GM12878 (cell line): ENCODE results near the gene MITD1. TPM values are rescaled to one million over a fixed set of nuclear protein-coding genes. Genes with fewer than 3 reads are reported as not detected.

Experiments
- ATAC-seq: fragments of 200-7000 bp; cut with Tn5 transposase; 3 replicates; pipeline ENCODE4 v1.9.1; 2020; ENCODE audit warnings: mild to moderate bottlenecking, moderate library complexity
- BruUV-seq: library from RNA; stranded (reverse); fragments of 400-500 nt; replicated peaks from 2 replicates; lab custom pipeline; 2021; lab: Mats Ljungman, UMichigan
- CTCF ChIA-PET: fragments of 300-600 bp; sonication (Branson Sonifier 250); formaldehyde crosslinking; extraction: SDS; loops from one replicate; lab custom pipeline; 2021; ENCODE audit warnings: inconsistent platforms; lab: Yijun Ruan, JAX
- POLR2A ChIA-PET: fragments of 350-600 bp; formaldehyde crosslinking; extraction: SDS; loops from one replicate; lab custom pipeline; 2021; ENCODE audit warnings: inconsistent platforms; lab: Charles Lee
- RAD21 ChIA-PET: fragments of 300-600 bp; sonication (Branson Sonifier 250); formaldehyde crosslinking; loops from one replicate; lab custom pipeline; 2023; ENCODE audit warnings: antibody characterized with exemption; ENCODE audit not compliant: unreplicated experiment; lab: Charles Lee
- SMC1A ChIA-PET: fragments of 300-600 bp; sonication (Branson Sonifier 250); formaldehyde crosslinking; loops from one replicate; lab custom pipeline; 2023; ENCODE audit not compliant: unreplicated experiment, uncharacterized antibody; lab: Charles Lee
- DNase-seq: peaks from one replicate; pipeline ENCODE4 v3.0.0-alpha.2; 2011; ENCODE audit warnings: low read depth, low spot score
- FAIRE-seq: peaks from 3 replicates; lab custom pipeline; 2011; peaks lifted over from hg19 to GRCh38; lab: Jason Lieb, UNC
- H2AFZ ChIP-seq: 2 replicates; pipeline ENCODE4 v1.6.0; 2011; ENCODE audit warnings: low read depth, low read length, control low read depth; ENCODE audit not compliant: control insufficient read depth
- H3K27ac ChIP-seq: 2 replicates; pipeline ENCODE4 v1.5.1; 2011; ENCODE audit warnings: control low read depth; ENCODE audit not compliant: control insufficient read depth, insufficient read depth
- H3K27me3 ChIP-seq, 2 experiments: replicated peaks in 1 of 2; 2 replicates each; pipeline versions ENCODE4 v1.6.0 to v1.6.1; 2011; ENCODE audit warnings: low read length in 1 of 2; ENCODE audit not compliant: control insufficient read depth in 2 of 2, insufficient read depth in 2 of 2
- H3K36me3 ChIP-seq, 2 experiments: 2 replicates each; pipeline ENCODE4 v1.5.1; 2011; ENCODE audit warnings: low read length in 1 of 2; ENCODE audit not compliant: control insufficient read depth in 2 of 2, insufficient read depth in 2 of 2
- H3K4me1 ChIP-seq: 2 replicates; pipeline ENCODE4 v1.6.1; 2011; ENCODE audit warnings: mild to moderate bottlenecking, low read length, moderate library complexity, mixed read lengths; ENCODE audit not compliant: control insufficient read depth, insufficient read depth
- H3K4me2 ChIP-seq: 2 replicates; pipeline ENCODE4 v1.6.0; 2011; ENCODE audit warnings: control low read depth; ENCODE audit not compliant: control insufficient read depth, insufficient read depth
- H3K4me3 ChIP-seq: fragments of 200-600 bp; sonication (generic); 2 replicates; pipeline ENCODE4 v1.5.1; 2016
- H3K79me2 ChIP-seq: 2 replicates; pipeline ENCODE4 v1.6.0; 2011; ENCODE audit warnings: low read length; ENCODE audit not compliant: control insufficient read depth, insufficient read depth
- H3K9ac ChIP-seq: 2 replicates; pipeline ENCODE4 v1.8.0; 2011; ENCODE audit warnings: low read length, control low read depth, mixed read lengths; ENCODE audit not compliant: control insufficient read depth, insufficient read depth
- H3K9me3 ChIP-seq: replicated peaks from 3 replicates; pipeline ENCODE4 v1.5.1; 2011; ENCODE audit warnings: mild to moderate bottlenecking, low read length; ENCODE audit not compliant: control insufficient read depth, insufficient read depth
- H4K20me1 ChIP-seq: 2 replicates; pipeline ENCODE4 v1.6.0; 2011; ENCODE audit not compliant: control insufficient read depth, insufficient read depth
- ATF3 ChIP-seq: IDR thresholded peaks from 2 replicates; pipeline ENCODE4 v1.6.1; 2011; ENCODE audit warnings: low read depth, mild to moderate bottlenecking, low read length, moderate library complexity, borderline replicate concordance; ENCODE audit errors: extremely low read depth
- ATF7 ChIP-seq: fragments of 450-650 bp; IDR thresholded peaks from 2 replicates; pipeline ENCODE4 v1.6.1; 2016; ENCODE audit warnings: low read depth, mild to moderate bottlenecking
- BACH1 ChIP-seq: fragments of 450-650 bp; IDR thresholded peaks from 2 replicates; pipeline ENCODE4 v1.6.1; 2017; ENCODE audit warnings: mild to moderate bottlenecking, borderline replicate concordance
- BHLHE40 ChIP-seq, 2 experiments: fragments of 450-650 bp in 1 of 2; IDR thresholded peaks; 2 replicates each; pipeline ENCODE4 v1.6.1; 2011 to 2017; ENCODE audit warnings: low read depth in 2 of 2, borderline replicate concordance in 1 of 2, improper control_type of control experiment in 1 of 2, low read length in 1 of 2, mild to moderate bottlenecking in 1 of 2
- CEBPB ChIP-seq, 2 experiments: fragments of 150-350 bp in 1 of 2; IDR thresholded peaks; 2 replicates each; pipeline ENCODE4 v1.6.1; 2012 to 2014; ENCODE audit warnings: low read depth in 2 of 2, low read length in 2 of 2, borderline replicate concordance in 1 of 2, inconsistent platforms in 1 of 2
- CREB1 ChIP-seq: IDR thresholded peaks from 2 replicates; pipeline ENCODE4 v1.6.1; 2012; ENCODE audit warnings: low read depth, mild to moderate bottlenecking, inconsistent platforms
- CREM ChIP-seq: IDR thresholded peaks from 2 replicates; pipeline ENCODE4 v1.6.1; 2014; ENCODE audit warnings: antibody characterized with exemption, low read depth
- EGR1 ChIP-seq, 2 experiments: IDR thresholded peaks; 1 replicate in 1 of 2; 2 replicates in 1 of 2; pipeline ENCODE4 v1.6.1; 2011 to 2012; ENCODE audit warnings: low read depth in 2 of 2, low read length in 2 of 2, borderline replicate concordance in 1 of 2, mild to moderate bottlenecking in 1 of 2, moderate library complexity in 1 of 2
- FOS ChIP-seq: IDR thresholded peaks from 3 replicates; pipeline ENCODE4 v1.6.1; 2011; ENCODE audit warnings: borderline replicate concordance; ENCODE audit not compliant: insufficient read length; ENCODE audit errors: extremely low read depth
- HDAC2 ChIP-seq: fragments of 200-600 bp; sonication (generic); IDR thresholded peaks from 2 replicates; pipeline ENCODE4 v1.6.1; 2017
- HDAC6 ChIP-seq: fragments of 200-600 bp; sonication (generic); IDR thresholded peaks from one replicate; pipeline ENCODE4 v1.8.0; 2017; ENCODE audit warnings: antibody characterized with exemption; ENCODE audit not compliant: unreplicated experiment
- POLR2AphosphoS5 ChIP-seq: IDR thresholded peaks from 2 replicates; pipeline ENCODE4 v1.6.1; 2011; ENCODE audit warnings: mild to moderate bottlenecking, low read length, inconsistent platforms
- RAD21 ChIP-seq: IDR thresholded peaks from 2 replicates; pipeline ENCODE4 v1.6.1; 2011; ENCODE audit warnings: mild to moderate bottlenecking, low read depth, low read length, moderate library complexity; ENCODE audit not compliant: insufficient read depth
- RCOR1 ChIP-seq: conservative IDR thresholded peaks from 2 replicates; pipeline ENCODE4 v1.6.1; 2012; ENCODE audit warnings: low read depth, low read length, improper control_type of control experiment
- SIN3A ChIP-seq: IDR thresholded peaks from 2 replicates; pipeline ENCODE4 v1.6.1; 2012; ENCODE audit warnings: low read depth, low read length, improper control_type of control experiment
- SREBF1 ChIP-seq: IDR thresholded peaks from 2 replicates; pipeline ENCODE4 v1.6.1; 2012; ENCODE audit warnings: mild to moderate bottlenecking, low read length
- ZNF217 ChIP-seq: fragments of 450-650 bp; IDR thresholded peaks from 2 replicates; pipeline ENCODE4 v1.6.1; 2017; ENCODE audit warnings: antibody characterized with exemption, mild to moderate bottlenecking
- ZNF592 ChIP-seq: fragments of 450-650 bp; IDR thresholded peaks from 2 replicates; pipeline ENCODE4 v1.6.1; 2017; ENCODE audit warnings: mild to moderate bottlenecking, moderate library complexity
- WGBS: methylation state at CpG from one replicate; pipeline ENCODE4 v1.1.6; 2016; ENCODE audit warnings: low lambda C conversion rate; ENCODE audit not compliant: insufficient replicate concordance, insufficient coverage; ENCODE audit errors: missing lambda C conversion rate; 5-methylcytosine and 5-hydroxymethylcytosine counted together
- in situ Hi-C: fragments of 300-500 bp; cut with MboI; formaldehyde crosslinking; loops from 9 replicates; pipeline ENCODE4 v1.14.3; 2018; ENCODE audit warnings: mixed read lengths
- intact Hi-C: fragments of 100-400 bp; cut with micrococcal nuclease; formaldehyde crosslinking; loops from one replicate; pipeline ENCODE4 v1.14.2; 2022; ENCODE audit not compliant: unreplicated experiment
- polyA plus RNA-seq, 11 experiments: library from polyadenylated mRNA; depleted of rRNA in 4 of 11; unstranded in 6 of 11; stranded (reverse) in 5 of 11; fragments of >200 nt; fragmentation: Nextera tagmentation in 4 of 11; fragmentation: Illumina TruSeq in 1 of 11; extraction: Ambion mirVana in 4 of 11; extraction: Trizol in 1 of 11; gene quantifications; 1 replicate in 1 of 11; 2 replicates in 10 of 11; pipeline versions ENCODE4 v1.2.1 to v1.2.3, GENCODE V29; 2011 to 2016; ENCODE audit warnings: inconsistent platforms in 2 of 11, missing spikeins in 2 of 11, low read depth in 1 of 11
- total RNA-seq, 4 experiments: library from RNA; depleted of rRNA in 3 of 4; stranded (reverse); fragments of >200 nt in 3 of 4; fragmentation: Illumina TruSeq in 1 of 4; extraction: Trizol in 1 of 4; gene quantifications; 2 replicates each; pipeline versions ENCODE4 v1.2.1 to v1.2.3, GENCODE V29; 2013 to 2021

MITD1 gene
- total and polyA plus RNA-seq, 10 of the 15 experiments (the other 5 are each of a cell fraction or from before 2014, with no cell fraction given): 33.0 to 116 (median 63.5) TPM

- no TSS peak for BruUV-seq
Observed at GRCh38 chr2:99216096-99216495, 35.2 kb upstream of the MITD1 start.

More at GRCh38 chr2:99216096-99216495, 35.2 kb upstream of the MITD1 start:
- H3K4me2 ChIP-seq: no peak overlapping the region
- SMC1A ChIA-PET: no interaction called here
- RAD21 ChIA-PET: no interaction called here
- intact Hi-C loops (no loop called here), in situ Hi-C loops (no loop called here)
- POLR2A ChIA-PET: no interaction called here
- TF ChIP-seq RCOR1 (no peak), ZNF217 (no peak), ZNF592 (no peak), SREBF1 (no peak), FOS (no peak), ATF3 (no peak), SIN3A (no peak), CREB1 (no peak), HDAC2 (no peak), BACH1 (no peak), CREM (no peak), HDAC6 (no peak), RAD21 (no peak), POLR2AphosphoS5 (no peak), ATF7 (no peak), CEBPB (IDR thresholded peaks at IDR 0.05; ENCODE audit: borderline replicate concordance in 1 of 2, low read depth in 2 of 2, low read length in 2 of 2) (no peak), EGR1 (IDR thresholded peaks at IDR 0.05; ENCODE audit: borderline replicate concordance in 1 of 2, low read depth in 2 of 2, low read length in 2 of 2) (no peak), BHLHE40 (IDR thresholded peaks at IDR 0.05; ENCODE audit: borderline replicate concordance in 1 of 2, low read depth in 2 of 2, low read length in 1 of 2) (no peak)
- H3K4me3 ChIP-seq: no peak overlapping the region
- no peaks in the 10 kb centered on the region for H3K79me2 ChIP-seq
- H2AFZ ChIP-seq: no peak overlapping the region
- no peak overlapping the region for H3K27ac ChIP-seq
- no peak for FAIRE-seq
- WGBS: 98% methylated on average over 2 of the region's 2 CpGs
- H3K4me1 ChIP-seq: no peaks in the 10 kb centered on the region
- H3K27me3 ChIP-seq: no peaks in the 10 kb centered on the region
- DNase-seq: no peak
- H3K36me3 ChIP-seq: no peaks in the 10 kb centered on the region; a peak in 1 of 4 replicates
- no peaks in the 10 kb centered on the region for H3K9me3 ChIP-seq
- no peak overlapping the region for H3K9ac ChIP-seq
- CTCF ChIA-PET: interaction anchor here (0.6 kb wide), 1 partner anchor 104 kb away, joined by 3 read pairs; no protein-coding TSS in a partner anchor
- ATAC-seq: no peak
- H4K20me1 ChIP-seq: no peaks in the 10 kb centered on the region
